Ascending aorta (tissue), 2 donors: ENCODE measurements around the gene MIOS. TPM values are rescaled to one million over a fixed set of nuclear protein-coding genes. Genes with fewer than 3 reads are reported as not detected.
A peak's percentile ranks its signal among the peaks of the same experiment; 100 is the strongest.

Experiments
- DNase-seq, 2 donors: peaks; one replicate each; pipeline ENCODE4 v3.0.0-alpha.2; 2019; ENCODE audit warnings: low spot score in 2 of 2
- H3K27ac ChIP-seq, 2 donors: fragments of 200-600 bp; sonication (generic); one replicate each; pipeline ENCODE4 v1.5.1; 2016 to 2017; ENCODE audit warnings: mild to moderate bottlenecking in 1 of 2
- H3K27me3 ChIP-seq: fragments of 200-600 bp; sonication (generic); one replicate; pipeline ENCODE4 v1.5.1; 2017
- H3K36me3 ChIP-seq, 2 donors: fragments of 200-600 bp; sonication (generic); one replicate each; pipeline ENCODE4 v1.5.1; 2016
- H3K4me1 ChIP-seq, 2 donors: fragments of 200-600 bp; sonication (generic); one replicate each; pipeline ENCODE4 v1.5.1; 2016 to 2017; ENCODE audit warnings: mild to moderate bottlenecking in 1 of 2
- H3K4me3 ChIP-seq, 2 donors: fragments of 200-600 bp; sonication (generic); one replicate each; pipeline ENCODE4 v1.5.1; 2016 to 2017; ENCODE audit warnings: mild to moderate bottlenecking in 1 of 2
- H3K9me3 ChIP-seq, 2 donors: fragments of 200-600 bp; sonication (generic); one replicate each; pipeline ENCODE4 v1.5.1; 2016
- intact Hi-C: fragments of 100-400 bp; cut with DNase I; formaldehyde crosslinking; loops from one replicate; pipeline ENCODE4 v1.15.1; 2023
- total RNA-seq: library from RNA; depleted of rRNA; stranded (reverse); fragments of >200 nt; gene quantifications from one replicate; pipeline ENCODE4 v1.1.0, GENCODE V29; 2016
- TF ChIP-seq, protein P1 (sequence below), 3 experiments: fragments of 200-600 bp in 2 of 3; fragments of 450-650 bp in 1 of 3; sonication (generic) in 2 of 3; IDR thresholded peaks; one replicate each; pipeline ENCODE4 v1.5.1; 2016 to 2019; ENCODE audit warnings: antibody characterized with exemption in 3 of 3, mild to moderate bottlenecking in 1 of 3, moderate library complexity in 1 of 3

Gene MIOS
- total RNA-seq, 1 donor from 2014 or later: 14.6 TPM

DNA sequence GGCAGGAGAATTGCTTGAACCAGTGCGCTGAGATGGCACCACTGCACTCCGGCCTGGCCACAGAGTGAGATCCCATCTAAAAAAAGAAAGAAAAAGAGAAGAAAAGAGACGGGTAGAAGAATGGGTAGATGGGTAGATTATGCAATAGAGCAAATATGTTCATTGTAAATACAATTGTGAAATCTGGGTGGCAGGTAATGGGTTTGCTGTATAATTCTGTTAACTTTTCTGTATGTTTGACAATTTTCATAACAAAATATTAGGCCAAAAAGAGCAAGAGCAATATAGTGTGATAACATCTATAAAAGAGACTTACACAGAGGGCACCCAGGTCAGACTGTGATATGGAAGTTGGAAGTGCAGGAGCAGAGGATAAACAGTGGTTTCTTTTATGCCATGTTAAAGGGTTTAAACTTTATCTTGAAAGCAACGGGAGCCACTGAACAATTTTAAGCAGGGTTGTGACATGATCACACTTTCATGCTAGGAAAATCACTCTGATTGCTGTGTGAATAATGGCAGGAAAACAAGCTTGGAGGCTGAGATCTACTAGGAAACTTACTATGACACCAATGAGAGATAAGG, 24.3 kb upstream of the MIOS start:
- H3K4me3 ChIP-seq: no peak overlapping the region
- no peak for DNase-seq
- no peaks in the 10 kb centered on the region for H3K9me3 ChIP-seq
- H3K4me1 ChIP-seq: no peaks in the 10 kb centered on the region
- TF ChIP-seq, protein P1, sequence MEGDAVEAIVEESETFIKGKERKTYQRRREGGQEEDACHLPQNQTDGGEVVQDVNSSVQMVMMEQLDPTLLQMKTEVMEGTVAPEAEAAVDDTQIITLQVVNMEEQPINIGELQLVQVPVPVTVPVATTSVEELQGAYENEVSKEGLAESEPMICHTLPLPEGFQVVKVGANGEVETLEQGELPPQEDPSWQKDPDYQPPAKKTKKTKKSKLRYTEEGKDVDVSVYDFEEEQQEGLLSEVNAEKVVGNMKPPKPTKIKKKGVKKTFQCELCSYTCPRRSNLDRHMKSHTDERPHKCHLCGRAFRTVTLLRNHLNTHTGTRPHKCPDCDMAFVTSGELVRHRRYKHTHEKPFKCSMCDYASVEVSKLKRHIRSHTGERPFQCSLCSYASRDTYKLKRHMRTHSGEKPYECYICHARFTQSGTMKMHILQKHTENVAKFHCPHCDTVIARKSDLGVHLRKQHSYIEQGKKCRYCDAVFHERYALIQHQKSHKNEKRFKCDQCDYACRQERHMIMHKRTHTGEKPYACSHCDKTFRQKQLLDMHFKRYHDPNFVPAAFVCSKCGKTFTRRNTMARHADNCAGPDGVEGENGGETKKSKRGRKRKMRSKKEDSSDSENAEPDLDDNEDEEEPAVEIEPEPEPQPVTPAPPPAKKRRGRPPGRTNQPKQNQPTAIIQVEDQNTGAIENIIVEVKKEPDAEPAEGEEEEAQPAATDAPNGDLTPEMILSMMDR (IDR thresholded peaks at IDR 0.05): no peak
- no peak overlapping the region for H3K27ac ChIP-seq
- H3K27me3 ChIP-seq: no peaks in the 10 kb centered on the region
- intact Hi-C loops: no loop called here
- H3K36me3 ChIP-seq: no peaks in the 10 kb centered on the region

DNA sequence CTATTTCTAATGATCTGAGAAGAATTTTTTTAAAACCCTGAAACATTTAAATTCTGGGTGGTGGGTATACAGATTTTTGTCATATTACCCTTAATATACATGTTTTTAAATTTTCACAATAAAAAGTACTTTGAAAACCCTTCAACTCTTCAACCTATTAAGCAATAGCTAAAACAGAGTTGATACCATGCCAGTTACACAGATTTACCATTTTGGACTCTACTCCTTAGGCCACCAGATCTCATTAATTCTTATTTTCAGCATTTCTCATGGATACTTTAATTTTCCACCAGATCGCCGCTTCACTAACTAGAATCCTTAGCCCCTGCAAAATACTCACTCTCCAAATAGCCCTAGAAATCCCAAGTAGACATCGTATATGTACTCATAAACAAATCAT, 18.3 kb upstream of the MIOS start:
- no peaks in the 10 kb centered on the region for H3K27me3 ChIP-seq
- no peaks in the 10 kb centered on the region for H3K4me1 ChIP-seq
- intact Hi-C loops: no loop called here

DNA sequence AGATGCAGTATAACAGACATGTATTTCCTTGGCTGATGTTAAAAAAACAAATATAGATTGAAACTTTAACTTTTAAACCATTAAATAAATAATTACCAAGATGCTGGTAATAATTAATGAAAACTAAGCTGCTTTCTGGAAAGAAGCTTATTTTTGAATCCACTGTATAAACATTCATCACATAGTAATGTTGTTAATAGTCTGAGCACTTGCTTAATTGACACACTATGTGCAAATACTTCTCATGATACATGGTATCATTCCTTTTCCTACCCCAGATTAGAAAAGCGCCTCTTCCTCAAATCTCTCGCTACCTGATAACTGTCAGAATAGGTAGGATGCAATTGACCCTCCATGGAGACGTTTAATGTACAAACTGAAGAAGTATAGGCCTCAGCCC, 16.0 kb upstream of the MIOS start:
- TF ChIP-seq, protein P1 (IDR thresholded peaks at IDR 0.05): no peak
- no peaks in the 10 kb centered on the region for H3K27me3 ChIP-seq
- no peaks in the 10 kb centered on the region for H3K9me3 ChIP-seq
- H3K4me1 ChIP-seq: no peaks in the 10 kb centered on the region
- H3K36me3 ChIP-seq: no peaks in the 10 kb centered on the region
- intact Hi-C loops: no loop called here
- no peak for DNase-seq
- no peak overlapping the region for H3K4me3 ChIP-seq
- H3K27ac ChIP-seq: no peak overlapping the region

More for the DNA sequence above, 18.3 kb upstream of the MIOS start:
- H3K4me3 ChIP-seq: no peak overlapping the region
- no peaks in the 10 kb centered on the region for H3K36me3 ChIP-seq
- no peak overlapping the region for H3K27ac ChIP-seq
- DNase-seq: no peak
- TF ChIP-seq, protein P1 (IDR thresholded peaks at IDR 0.05): no peak
- no peaks in the 10 kb centered on the region for H3K9me3 ChIP-seq

- Histone ChIP-seq H3K36me3 (no peaks in the 10 kb centered on the region), H3K27ac (no peak overlapping the region), H3K9me3 (no peaks in the 10 kb centered on the region), H3K27me3 (no peaks in the 10 kb centered on the region), H3K4me3 (no peak overlapping the region), H3K4me1 (no peaks in the 10 kb centered on the region)
- no peak for DNase-seq
- TF ChIP-seq, protein P1 (IDR thresholded peaks at IDR 0.05): no peak
- intact Hi-C loops: no loop called here
These were observed 14.5 kb upstream of the MIOS start for GRCh38 chr7:7552199-7552598.

- Histone ChIP-seq H3K4me3 (no peak overlapping the region), H3K27ac (peak overlapping the region; percentile 15 to 16), H3K9me3 (no peaks in the 10 kb centered on the region), H3K27me3 (no peaks in the 10 kb centered on the region), H3K4me1 (no peaks in the 10 kb centered on the region), H3K36me3 (no peaks in the 10 kb centered on the region)
- DNase-seq: no peak
- TF ChIP-seq, protein P1 (IDR thresholded peaks at IDR 0.05): no peak
- intact Hi-C loops: no loop called here
These were observed 13.3 kb upstream of the MIOS start for GRCh38 chr7:7553386-7553785.

DNA sequence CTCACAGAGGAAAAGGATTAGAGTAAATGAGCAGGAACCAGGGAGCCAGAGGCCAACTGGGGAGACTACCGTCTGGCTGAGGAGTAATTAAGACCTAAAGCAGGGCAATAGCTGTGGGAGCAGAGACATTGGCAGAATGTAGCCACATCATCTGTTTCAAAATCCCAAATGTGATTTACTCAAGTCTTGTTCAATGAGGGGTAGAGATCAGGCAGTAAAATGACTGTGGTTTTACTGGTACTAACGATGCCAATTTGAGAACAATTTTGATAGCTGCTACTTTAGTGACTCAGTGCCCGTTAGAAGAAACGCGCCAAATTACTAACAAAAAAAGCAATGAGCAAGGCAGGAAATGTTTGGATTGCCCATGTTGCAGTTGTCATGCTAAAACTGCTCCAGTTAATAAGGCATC, 12.7 kb upstream of the MIOS start:
- Histone ChIP-seq H3K4me3 (no peak overlapping the region), H3K27ac (peak overlapping the region; percentile 15 to 16), H3K27me3 (no peaks in the 10 kb centered on the region), H3K9me3 (no peaks in the 10 kb centered on the region), H3K4me1 (no peaks in the 10 kb centered on the region), H3K36me3 (no peaks in the 10 kb centered on the region)
- intact Hi-C loops: no loop called here
- no peak for DNase-seq
- TF ChIP-seq, protein P1 (IDR thresholded peaks at IDR 0.05): no peak
